H1 (cell line): ENCODE results near the gene OLFML2B. TPM values are rescaled to one million over a fixed set of nuclear protein-coding genes. Genes with fewer than 3 reads are reported as not detected.

ENCODE experiments used
- CTCF ChIA-PET: fragments of 300-600 bp; sonication (Branson Sonifier 250); formaldehyde crosslinking; loops from one replicate; lab custom pipeline; 2021; ENCODE audit not compliant: partially characterized antibody; lab: Charles Lee
- POLR2A ChIA-PET: fragments of 300-600 bp; sonication (Branson Sonifier 250); formaldehyde crosslinking; loops from one replicate; lab custom pipeline; 2021; ENCODE audit warnings: inconsistent platforms; ENCODE audit not compliant: partially characterized antibody; lab: Charles Lee
- DNase-seq, 2 experiments: peaks; one replicate each; pipeline versions ENCODE4 v3.0.0 to v3.0.0-alpha.2; 2010 to 2022; ENCODE audit warnings: low spot score in 2 of 2, low read depth in 1 of 2, mixed read lengths in 1 of 2
- FAIRE-seq: peaks from 2 replicates; lab custom pipeline; 2011; peaks lifted over from hg19 to GRCh38; lab: Jason Lieb, UNC
- H2AFZ ChIP-seq: 2 replicates; pipeline ENCODE4 v1.8.1; 2012; ENCODE audit warnings: low read length, inconsistent platforms
- H2AK5ac ChIP-seq: 2 replicates; pipeline ENCODE4 v1.6.1; 2013; ENCODE audit warnings: low read depth, low read length
- H2BK120ac ChIP-seq: replicated peaks from 2 replicates; pipeline ENCODE3; 2013; ENCODE audit warnings: low read depth, low read length, inconsistent platforms
- H2BK12ac ChIP-seq: 2 replicates; pipeline ENCODE4 v1.6.1; 2013; ENCODE audit warnings: low read depth, low read length
- H2BK15ac ChIP-seq: 2 replicates; pipeline ENCODE4 v1.6.1; 2013; ENCODE audit warnings: low read length
- H2BK20ac ChIP-seq: 2 replicates; pipeline ENCODE4 v1.6.1; 2013; ENCODE audit warnings: low read length
- H2BK5ac ChIP-seq: 2 replicates; pipeline ENCODE4 v1.6.1; 2013; ENCODE audit warnings: low read depth, low read length
- H3K14ac ChIP-seq: 2 replicates; pipeline ENCODE4 v1.6.1; 2013; ENCODE audit warnings: inconsistent platforms; ENCODE audit not compliant: insufficient read length
- H3K18ac ChIP-seq: 2 replicates; pipeline ENCODE4 v1.6.1; 2013; ENCODE audit warnings: low read length; ENCODE audit errors: extremely low read depth
- H3K23ac ChIP-seq: 2 replicates; pipeline ENCODE4 v1.6.1; 2013; ENCODE audit warnings: inconsistent platforms; ENCODE audit not compliant: insufficient read length
- H3K23me2 ChIP-seq: 2 replicates; pipeline ENCODE4 v1.6.1; 2013; ENCODE audit warnings: low read depth, low read length
- H3K27ac ChIP-seq: 2 replicates; pipeline ENCODE4 v1.6.1; 2011; ENCODE audit warnings: low read depth, low read length, inconsistent platforms
- H3K27me3 ChIP-seq, 4 experiments: replicated peaks in 1 of 4; 1 replicate in 1 of 4; 2 replicates in 3 of 4; pipeline versions ENCODE4 v1.6.1 to v1.8.1; 2011 to 2013; ENCODE audit warnings: low read length in 3 of 4, mild to moderate bottlenecking in 3 of 4, inconsistent platforms in 2 of 4, mixed read lengths in 2 of 4, moderate library complexity in 1 of 4; ENCODE audit not compliant: control insufficient read depth in 3 of 4, insufficient read depth in 3 of 4; ENCODE audit errors: extremely low read depth in 1 of 4
- H3K36me3 ChIP-seq, 4 experiments: 2 replicates each; pipeline versions ENCODE4 v1.6.1 to v1.8.1; 2011 to 2013; ENCODE audit warnings: mild to moderate bottlenecking in 4 of 4, low read length in 3 of 4, moderate library complexity in 2 of 4, control low read depth in 1 of 4, inconsistent platforms in 1 of 4; ENCODE audit not compliant: insufficient read depth in 4 of 4, control insufficient read depth in 2 of 4
- H3K4ac ChIP-seq: replicated peaks from 2 replicates; pipeline ENCODE3; 2013; ENCODE audit warnings: low read length, low read depth, mixed read lengths, inconsistent platforms; ENCODE audit not compliant: insufficient read length
- H3K4me1 ChIP-seq, 4 experiments: replicated peaks in 1 of 4; 1 replicate in 1 of 4; 2 replicates in 3 of 4; pipeline versions ENCODE4 v1.6.1 to v1.8.1; 2011 to 2013; ENCODE audit warnings: low read length in 3 of 4, inconsistent platforms in 2 of 4, mixed read lengths in 1 of 4; ENCODE audit not compliant: insufficient read depth in 4 of 4, control insufficient read depth in 3 of 4
- H3K4me2 ChIP-seq, 2 experiments: 2 replicates each; pipeline versions ENCODE4 v1.6.1 to v1.8.1; 2011 to 2013; ENCODE audit warnings: low read depth in 2 of 2, low read length in 2 of 2, control low read depth in 1 of 2, inconsistent platforms in 1 of 2, mild to moderate bottlenecking in 1 of 2; ENCODE audit not compliant: insufficient read depth in 1 of 2
- H3K4me3 ChIP-seq, 4 experiments: fragments of 200-600, 300-600 bp in 1 of 4; sonication (generic), shearing (Covaris generic), sonication (Bioruptor Twin) in 1 of 4; 2 replicates each; pipeline versions ENCODE4 v1.5.1 to v1.8.1; 2011 to 2016; ENCODE audit warnings: low read length in 4 of 4, low read depth in 3 of 4, control low read depth in 2 of 4, inconsistent platforms in 2 of 4, mild to moderate bottlenecking in 2 of 4, mixed read lengths in 1 of 4, moderate library complexity in 1 of 4; ENCODE audit not compliant: insufficient read depth in 2 of 4; ENCODE audit errors: extremely low read depth in 1 of 4
- H3K56ac ChIP-seq: replicated peaks from 2 replicates; pipeline ENCODE3; 2013; ENCODE audit warnings: low read depth, mild to moderate bottlenecking, mixed read lengths, low read length, inconsistent platforms; ENCODE audit not compliant: insufficient read length
- H3K79me1 ChIP-seq: 2 replicates; pipeline ENCODE4 v1.6.1; 2013; ENCODE audit warnings: low read depth, low read length, control low read depth
- H3K79me2 ChIP-seq, 2 experiments: 2 replicates each; pipeline versions ENCODE4 v1.6.1 to v1.8.1; 2012 to 2013; ENCODE audit warnings: low read length in 2 of 2, mild to moderate bottlenecking in 2 of 2, inconsistent platforms in 1 of 2; ENCODE audit not compliant: insufficient read depth in 2 of 2, control insufficient read depth in 1 of 2
- H3K9ac ChIP-seq, 4 experiments: replicated peaks in 1 of 4; 1 replicate in 1 of 4; 2 replicates in 3 of 4; pipeline versions ENCODE4 v1.6.1 to v1.8.1; 2011 to 2013; ENCODE audit warnings: low read depth in 3 of 4, low read length in 3 of 4, control low read depth in 2 of 4, mild to moderate bottlenecking in 2 of 4, moderate library complexity in 2 of 4, inconsistent platforms in 1 of 4; ENCODE audit errors: extremely low read depth in 1 of 4
- H3K9me3 ChIP-seq, 2 experiments: 2 replicates each; pipeline versions ENCODE4 v1.6.1 to v1.8.1; 2012 to 2013; ENCODE audit warnings: mild to moderate bottlenecking in 2 of 2, moderate library complexity in 2 of 2, control low read depth in 1 of 2, inconsistent platforms in 1 of 2, low read depth in 1 of 2, low read length in 1 of 2, mixed read lengths in 1 of 2; ENCODE audit not compliant: insufficient read depth in 2 of 2
- H4K20me1 ChIP-seq, 2 experiments: replicated peaks in 1 of 2; 2 replicates each; pipeline versions ENCODE3 to v1.8.1; 2011 to 2013; ENCODE audit warnings: inconsistent platforms in 2 of 2, low read length in 2 of 2, mild to moderate bottlenecking in 1 of 2; ENCODE audit not compliant: insufficient read depth in 2 of 2, control insufficient read depth in 1 of 2
- H4K5ac ChIP-seq: 2 replicates; pipeline ENCODE4 v1.6.1; 2013; ENCODE audit warnings: low read length, low read depth, mixed read lengths, inconsistent platforms; ENCODE audit not compliant: insufficient read length
- H4K8ac ChIP-seq: 2 replicates; pipeline ENCODE4 v1.8.0; 2013; ENCODE audit warnings: mild to moderate bottlenecking, moderate library complexity, low read length, inconsistent platforms; ENCODE audit not compliant: insufficient read depth; ENCODE audit errors: extremely low read depth
- H4K91ac ChIP-seq: replicated peaks from 2 replicates; pipeline ENCODE3; 2013; ENCODE audit warnings: low read length, mixed read lengths, inconsistent platforms; ENCODE audit not compliant: insufficient read length
- BACH1 ChIP-seq: IDR thresholded peaks from 2 replicates; pipeline ENCODE4 v1.6.1; 2012; ENCODE audit warnings: low read length, improper control_type of control experiment
- CBX5 ChIP-seq: fragments of 300-800, 300-1000 bp; sonication (generic); IDR thresholded peaks from 2 replicates; pipeline ENCODE4 v1.7.1; 2016; ENCODE audit warnings: antibody characterized with exemption, low read length, low read depth
- CTCF ChIP-seq, 3 experiments: IDR thresholded peaks; 1 replicate in 2 of 3; 2 replicates in 1 of 3; pipeline versions ENCODE4 v1.5.1 to v1.6.1; 2011; ENCODE audit warnings: low read length in 3 of 3, mild to moderate bottlenecking in 3 of 3, inconsistent platforms in 2 of 3, low read depth in 1 of 3, moderate library complexity in 1 of 3; ENCODE audit not compliant: insufficient read depth in 1 of 3; ENCODE audit errors: control extremely low read depth in 1 of 3
- E2F6 ChIP-seq: IDR thresholded peaks from 2 replicates; pipeline ENCODE4 v1.6.1; 2012; ENCODE audit warnings: inconsistent platforms
- FOSL1 ChIP-seq: IDR thresholded peaks from 2 replicates; pipeline ENCODE4 v1.6.1; 2011; ENCODE audit warnings: mild to moderate bottlenecking, low read depth, low read length, moderate library complexity; ENCODE audit not compliant: insufficient read depth
- KDM1A ChIP-seq: fragments of 200-600, 300-600 bp; sonication (generic); IDR thresholded peaks from 2 replicates; pipeline ENCODE4 v1.7.1; 2016; ENCODE audit warnings: mild to moderate bottlenecking, low read length, borderline replicate concordance
- MAFK ChIP-seq: IDR thresholded peaks from 2 replicates; pipeline ENCODE4 v1.6.1; 2012; ENCODE audit warnings: low read depth, mild to moderate bottlenecking, improper control_type of control experiment, low read length
- MAX ChIP-seq: IDR thresholded peaks from 2 replicates; pipeline ENCODE4 v1.6.1; 2012; ENCODE audit warnings: inconsistent platforms
- POLR2A ChIP-seq, 2 experiments: IDR thresholded peaks; 1 replicate in 1 of 2; 2 replicates in 1 of 2; pipeline ENCODE4 v1.6.1; 2011; ENCODE audit warnings: low read depth in 2 of 2, low read length in 2 of 2, mild to moderate bottlenecking in 2 of 2; ENCODE audit errors: control extremely low read depth in 1 of 2
- WGBS, 2 experiments: shearing (Covaris generic) in 1 of 2; methylation state at CpG; one replicate each; pipeline versions ENCODE4 v1.1.6 to v1.1.7; 2013 to 2015; ENCODE audit warnings: low lambda C conversion rate in 2 of 2, mixed read lengths in 2 of 2, inconsistent platforms in 1 of 2, low coverage in 1 of 2, missing lambda C conversion rate in 1 of 2; ENCODE audit not compliant: insufficient replicate concordance in 2 of 2, insufficient coverage in 1 of 2, insufficient read length in 1 of 2; ENCODE audit errors: extremely low coverage in 1 of 2, missing lambda C conversion rate in 1 of 2; 5-methylcytosine and 5-hydroxymethylcytosine counted together
- polyA plus RNA-seq, 7 experiments: library from polyadenylated mRNA; depleted of rRNA in 3 of 7; stranded (reverse) in 5 of 7; unstranded in 2 of 7; fragments of >200 nt in 5 of 7; fragments of 200-250 nt in 2 of 7; gene quantifications; 1 replicate in 5 of 7; 2 replicates in 1 of 7; 4 replicates in 1 of 7; pipeline versions ENCODE4 v1.2.1 to v1.2.3, GENCODE V29; 2011 to 2013; ENCODE audit warnings: missing spikeins in 2 of 7, mixed read lengths in 2 of 7
- total RNA-seq: library from RNA; stranded (reverse); fragmentation: NEBNext Ultra II Directional; extraction: Animal tissue kit (Norgen Biotek cat#: 25700); gene quantifications from 2 replicates; pipeline ENCODE4 v1.2.1, GENCODE V29; 2021

The OLFML2B gene
- total and polyA plus RNA-seq, 2 of the 8 experiments (the other 6 are each of a cell fraction or from before 2014, with no cell fraction given), result 6.5 to 10.4 TPM

- CTCF ChIA-PET, result interaction anchor here (0.8 to 1.5 kb wide), 4 partner anchors 10 to 45 kb away, joined by 3 to 5 read pairs (median 3); no protein-coding TSS in a partner anchor
- Histone ChIP-seq H2BK5ac (no peak overlapping the region), H2BK12ac (no peak overlapping the region), H2AK5ac (no peak overlapping the region), H4K20me1 (no peaks in the 10 kb centered on the region), H3K27me3 (no peaks in the 10 kb centered on the region), H2AFZ (no peak overlapping the region), H3K18ac (no peak overlapping the region), H3K79me2 (no peaks in the 10 kb centered on the region), H3K56ac (no peak overlapping the region), H3K36me3 (no peaks in the 10 kb centered on the region), H4K5ac (no peak overlapping the region), H4K91ac (no peak overlapping the region), H2BK120ac (no peak overlapping the region), H2BK15ac (no peak overlapping the region), H3K4ac (no peak overlapping the region), H3K9me3 (no peaks in the 10 kb centered on the region), H3K79me1 (no peaks in the 10 kb centered on the region), H3K9ac (no peak overlapping the region; a peak in 1 of 7 replicates), H3K4me2 (no peak overlapping the region), H3K23me2 (no peaks in the 10 kb centered on the region), H4K8ac (no peak overlapping the region; the same call in 1 of the 2 replicates), H3K14ac (no peak overlapping the region), H3K23ac (no peak overlapping the region), H2BK20ac (no peak overlapping the region), H3K4me1 (no peaks in the 10 kb centered on the region), H3K4me3 (no peak overlapping the region), H3K27ac (no peak overlapping the region)
- POLR2A ChIA-PET, result interaction anchor here (1.0 to 1.3 kb wide), 2 partner anchors 11 to 27 kb away, joined by 3 read pairs; no protein-coding TSS in a partner anchor
- FAIRE-seq, result no peak
- DNase-seq, result no peak
- WGBS, 2 experiments, result 92% methylated on average over 15 of the region's 15 CpGs; no CpG with 5 or more reads in 1 of the 2 experiments
- TF ChIP-seq MAX, result no peak
- no peak for TF ChIP-seq E2F6
- TF ChIP-seq MAFK, result no peak
- no peak for TF ChIP-seq BACH1
- TF ChIP-seq POLR2A (IDR thresholded peaks at IDR 0.05; ENCODE audit: control extremely low read depth in 1 of 2, low read depth in 2 of 2, low read length in 2 of 2), result no peak
- TF ChIP-seq KDM1A, result no peak
- TF ChIP-seq CTCF (IDR thresholded peaks at IDR 0.05; ENCODE audit: control extremely low read depth in 1 of 3, insufficient read depth in 1 of 3, low read depth in 1 of 3, low read length in 3 of 3), result no peak
- no peak for TF ChIP-seq FOSL1
- no peak for TF ChIP-seq CBX5
Observed at GRCh38 chr1:162003061-162003829, 20.4 kb downstream of the OLFML2B start.
